ENCODE measurements around the gene NOL4L.

GRCh38 chr20:32441638-32442037, 143.5 kb downstream of the NOL4L start:
- no peak for TF ChIP-seq POLR2A (IDR thresholded peaks at IDR 0.05)
- no peak for TF ChIP-seq CTCF (IDR thresholded peaks at IDR 0.05 in 8 of 11, conservative IDR thresholded peaks at IDR 0.05 in 3 of 11)
